Gastroesophageal sphincter (tissue), 4 donors: Measurements from ENCODE around the gene HELZ. TPM values are rescaled to one million over a fixed set of nuclear protein-coding genes. Genes with fewer than 3 reads are reported as not detected.
"Not testable (repeated sequence)": the region's sequence is repeated elsewhere in the genome, so short reads cannot be mapped to it uniquely, and the experiment has no call there.

Experiments
- ATAC-seq: fragments of 150-250 bp; one replicate; pipeline ENCODE4 v1.9.1; 2016; ENCODE audit warnings: mild to moderate bottlenecking, moderate library complexity
- H3K27ac ChIP-seq, 4 donors: fragments of 200-600 bp; sonication (generic) in 3 of 4; 1 replicate in 3 of 4; 2 replicates in 1 of 4; pipeline ENCODE4 v1.5.1; 2016 to 2019
- H3K27me3 ChIP-seq: fragments of 200-600 bp; sonication (generic); one replicate; pipeline ENCODE4 v1.5.1; 2019
- H3K36me3 ChIP-seq, 2 donors: fragments of 200-600 bp; sonication (generic); one replicate each; pipeline ENCODE4 v1.5.1; 2019; ENCODE audit warnings: control low read depth in 1 of 2
- H3K4me1 ChIP-seq, 3 donors: fragments of 200-600 bp; sonication (generic); 1 replicate in 2 of 3; 2 replicates in 1 of 3; pipeline ENCODE4 v1.5.1; 2016 to 2019; ENCODE audit warnings: control low read depth in 2 of 3
- H3K4me3 ChIP-seq, 2 donors: fragments of 200-600 bp; sonication (generic); one replicate each; pipeline ENCODE4 v1.5.1; 2019; ENCODE audit warnings: mild to moderate bottlenecking in 1 of 2, moderate library complexity in 1 of 2
- H3K9me3 ChIP-seq, 3 donors: fragments of 200-600 bp; sonication (generic); one replicate each; pipeline ENCODE4 v1.5.1; 2017 to 2019; ENCODE audit warnings: control low read depth in 2 of 3
- EP300 ChIP-seq: sonication (generic); formaldehyde crosslinking; IDR thresholded peaks from one replicate; pipeline ENCODE4 v1.6.1; 2017; ENCODE audit warnings: antibody characterized with exemption, mild to moderate bottlenecking
- POLR2A ChIP-seq, 2 donors: fragments of 450-650 bp; IDR thresholded peaks; one replicate each; pipeline ENCODE4 v1.6.1; 2017; ENCODE audit warnings: antibody characterized with exemption in 2 of 2, mild to moderate bottlenecking in 2 of 2, moderate library complexity in 1 of 2
- POLR2AphosphoS5 ChIP-seq: sonication (generic); formaldehyde crosslinking; IDR thresholded peaks from one replicate; pipeline ENCODE4 v1.6.1; 2017; ENCODE audit warnings: antibody characterized with exemption
- WGBS, 2 donors: methylation state at CpG; one replicate each; pipeline ENCODE4 v1.1.5; 2018; ENCODE audit warnings: low coverage in 1 of 2; 5-methylcytosine and 5-hydroxymethylcytosine counted together
- total RNA-seq, 4 donors: library from RNA; depleted of rRNA; stranded (reverse); fragments of >200 nt; gene quantifications; one replicate each; pipeline ENCODE4 v1.1.0, GENCODE V29; 2016
- TF ChIP-seq, protein P1 (sequence below), 4 experiments: fragments of 200-600 bp in 2 of 4; fragments of 450-650 bp in 2 of 4; sonication (generic) in 1 of 4; IDR thresholded peaks; one replicate each; pipeline ENCODE4 v1.5.1; 2017 to 2019; ENCODE audit warnings: antibody characterized with exemption in 4 of 4, mild to moderate bottlenecking in 2 of 4, moderate library complexity in 2 of 4

Gene HELZ
- total RNA-seq, 4 donors from 2014 or later = 43.7 to 70.2 (median 58.3) TPM

DNA sequence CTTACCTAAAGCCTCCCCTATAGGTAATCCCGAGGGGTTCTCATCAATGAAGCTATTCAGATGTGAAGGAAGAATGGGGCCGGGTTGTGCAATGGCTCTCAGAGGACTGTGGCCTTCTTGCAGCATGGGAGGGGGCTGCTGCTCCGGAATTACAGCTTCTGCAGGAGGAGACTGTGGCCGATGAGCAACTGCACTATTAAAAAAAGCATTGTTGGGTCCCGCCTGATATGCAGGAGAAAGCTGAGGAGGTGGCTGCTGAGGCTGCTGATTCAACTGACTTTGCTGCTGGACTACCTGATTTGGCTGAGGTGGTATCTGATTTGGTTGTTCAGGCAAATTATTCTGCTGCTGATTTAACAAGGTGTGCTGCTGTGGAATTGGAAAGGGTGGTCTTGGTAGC is 135.9 kb downstream of the HELZ start:
- no peaks in the 10 kb centered on the region for H3K27me3 ChIP-seq
- WGBS, 2 donors = 65 to 100% methylated on average over 1 to 5 of the region's 5 CpGs
- peaks cover 5 to 93% of the 10 kb centered on the region in 2 donors for H3K36me3 ChIP-seq
- H3K4me1 ChIP-seq = no peaks in the 10 kb centered on the region
- TF ChIP-seq POLR2AphosphoS5 = no peak
- TF ChIP-seq, protein P1, sequence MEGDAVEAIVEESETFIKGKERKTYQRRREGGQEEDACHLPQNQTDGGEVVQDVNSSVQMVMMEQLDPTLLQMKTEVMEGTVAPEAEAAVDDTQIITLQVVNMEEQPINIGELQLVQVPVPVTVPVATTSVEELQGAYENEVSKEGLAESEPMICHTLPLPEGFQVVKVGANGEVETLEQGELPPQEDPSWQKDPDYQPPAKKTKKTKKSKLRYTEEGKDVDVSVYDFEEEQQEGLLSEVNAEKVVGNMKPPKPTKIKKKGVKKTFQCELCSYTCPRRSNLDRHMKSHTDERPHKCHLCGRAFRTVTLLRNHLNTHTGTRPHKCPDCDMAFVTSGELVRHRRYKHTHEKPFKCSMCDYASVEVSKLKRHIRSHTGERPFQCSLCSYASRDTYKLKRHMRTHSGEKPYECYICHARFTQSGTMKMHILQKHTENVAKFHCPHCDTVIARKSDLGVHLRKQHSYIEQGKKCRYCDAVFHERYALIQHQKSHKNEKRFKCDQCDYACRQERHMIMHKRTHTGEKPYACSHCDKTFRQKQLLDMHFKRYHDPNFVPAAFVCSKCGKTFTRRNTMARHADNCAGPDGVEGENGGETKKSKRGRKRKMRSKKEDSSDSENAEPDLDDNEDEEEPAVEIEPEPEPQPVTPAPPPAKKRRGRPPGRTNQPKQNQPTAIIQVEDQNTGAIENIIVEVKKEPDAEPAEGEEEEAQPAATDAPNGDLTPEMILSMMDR (IDR thresholded peaks at IDR 0.05) = no peak
- H3K4me3 ChIP-seq = no peak overlapping the region
- no peak for ATAC-seq
- no peak overlapping the region for H3K27ac ChIP-seq
- H3K9me3 ChIP-seq = no peaks in the 10 kb centered on the region

DNA sequence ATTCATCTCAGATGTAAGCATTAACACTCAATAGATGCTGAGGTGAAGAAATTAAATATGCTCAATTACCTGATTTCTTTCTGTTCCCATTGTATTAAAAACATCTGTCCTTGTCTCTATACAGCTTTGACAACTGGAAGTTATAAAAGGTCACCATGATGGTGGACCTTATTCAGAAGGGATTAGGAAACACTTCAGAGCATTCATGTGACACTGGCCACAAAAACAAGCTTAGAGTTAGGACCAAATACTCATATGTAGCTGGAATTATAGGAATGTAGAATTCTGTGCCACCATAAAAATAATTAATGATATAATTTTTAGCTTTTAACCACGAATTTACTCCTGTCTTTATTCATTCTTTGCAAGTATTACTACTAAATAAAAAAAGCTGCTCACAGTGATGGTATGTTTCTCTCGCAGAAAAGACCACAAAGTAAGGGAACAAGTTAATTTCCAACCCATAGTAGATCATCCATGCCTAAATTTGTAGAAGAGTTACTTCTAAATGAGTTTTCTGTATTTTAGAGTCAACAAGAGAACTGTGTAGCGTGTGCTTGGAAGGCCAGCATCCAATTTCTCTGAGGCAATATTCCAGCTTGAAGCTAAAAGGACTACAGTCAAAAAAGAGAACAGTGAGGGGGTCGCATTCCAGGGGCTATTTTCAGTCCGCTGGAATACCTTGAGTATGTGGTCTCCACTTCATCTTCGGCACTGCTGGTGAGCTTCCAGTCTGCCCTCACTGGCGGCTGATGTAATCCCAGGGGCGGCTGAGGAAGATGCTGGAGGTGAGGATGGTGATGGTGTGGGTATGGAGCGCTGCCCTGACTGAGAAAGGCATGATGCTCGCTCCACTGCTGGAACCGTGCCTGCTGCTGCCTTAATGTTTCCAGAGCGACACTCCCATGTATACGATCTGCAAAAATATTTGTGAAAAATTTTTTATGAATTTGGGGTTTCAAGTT is 136.9 kb downstream of the HELZ start:
- Histone ChIP-seq H3K4me3 (no peak overlapping the region), H3K27ac (no peak overlapping the region), H3K36me3 (peaks cover 5 to 83% of the 10 kb centered on the region in 2 donors), H3K4me1 (no peaks in the 10 kb centered on the region), H3K27me3 (no peaks in the 10 kb centered on the region), H3K9me3 (no peaks in the 10 kb centered on the region)
- 74 to 82% methylated on average over 5 to 13 of the region's 13 CpGs for WGBS, 2 donors
- no peak for ATAC-seq
- TF ChIP-seq POLR2A (IDR thresholded peaks at IDR 0.05) (no peak), EP300 (no peak), POLR2AphosphoS5 (no peak)
- TF ChIP-seq, protein P1 (IDR thresholded peaks at IDR 0.05) = no peak

DNA sequence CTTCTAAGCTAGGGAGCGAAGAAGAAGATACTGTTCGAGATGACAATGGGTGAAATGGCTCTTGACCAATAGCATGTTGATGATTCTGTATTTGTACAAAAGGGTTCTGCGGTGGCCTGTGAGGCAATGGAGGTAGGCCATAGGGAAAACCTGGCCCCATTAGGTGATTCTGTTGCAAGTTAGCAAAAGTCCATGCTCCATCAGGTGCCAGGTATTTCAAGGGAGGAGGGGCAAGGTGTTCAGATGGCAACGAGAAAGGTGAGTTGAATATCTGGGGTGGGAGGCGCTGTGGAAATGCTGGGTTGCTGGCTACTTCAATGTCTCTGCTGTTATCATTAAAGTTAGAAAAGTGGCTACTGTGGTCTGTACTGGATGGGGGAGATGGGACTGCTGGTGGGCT is 137.8 kb downstream of the HELZ start:
- no peaks in the 10 kb centered on the region for H3K27me3 ChIP-seq
- no peak for TF ChIP-seq POLR2A (IDR thresholded peaks at IDR 0.05)
- TF ChIP-seq, protein P1 (IDR thresholded peaks at IDR 0.05) = no peak
- TF ChIP-seq EP300 = no peak
- no peak for TF ChIP-seq POLR2AphosphoS5
- ATAC-seq = no peak
- no peaks in the 10 kb centered on the region for H3K9me3 ChIP-seq
- H3K4me3 ChIP-seq = no peak overlapping the region
- no peak overlapping the region for H3K27ac ChIP-seq
- H3K36me3 ChIP-seq = peaks cover 5 to 73% of the 10 kb centered on the region in 2 donors
- no peaks in the 10 kb centered on the region for H3K4me1 ChIP-seq
- WGBS, 2 donors = 96 to 97% methylated on average over 5 of the region's 5 CpGs

DNA sequence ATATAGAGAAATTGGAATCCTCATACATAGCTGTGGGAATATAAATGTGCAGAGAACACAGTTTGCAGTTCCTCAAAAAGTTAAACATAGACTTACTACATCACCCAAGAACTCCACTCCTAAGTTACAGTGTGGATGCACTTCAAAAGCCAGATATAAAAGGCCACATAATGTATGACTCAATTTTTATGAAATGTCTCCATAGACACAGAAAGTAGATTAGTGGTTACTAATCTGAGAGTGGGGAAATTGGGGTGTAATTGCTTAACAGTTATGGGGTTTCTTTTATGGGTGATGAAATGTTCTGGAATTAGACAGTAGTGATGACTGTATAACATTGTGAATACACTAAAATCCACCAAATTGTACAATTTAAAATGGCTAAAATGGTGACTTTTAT is 139.8 kb downstream of the HELZ start:
- no peaks in the 10 kb centered on the region for H3K9me3 ChIP-seq
- TF ChIP-seq POLR2AphosphoS5 (no peak), EP300 (no peak), POLR2A (IDR thresholded peaks at IDR 0.05) (no peak)
- TF ChIP-seq, protein P1 (IDR thresholded peaks at IDR 0.05) = no peak
- peaks cover 0 to 6% (median 0%) of the 10 kb centered on the region in 3 donors for H3K4me1 ChIP-seq
- H3K27me3 ChIP-seq = no peaks in the 10 kb centered on the region
- H3K4me3 ChIP-seq = no peak overlapping the region
- no peak for ATAC-seq
- peaks cover 5 to 54% of the 10 kb centered on the region in 2 donors for H3K36me3 ChIP-seq
- no peak overlapping the region for H3K27ac ChIP-seq

DNA sequence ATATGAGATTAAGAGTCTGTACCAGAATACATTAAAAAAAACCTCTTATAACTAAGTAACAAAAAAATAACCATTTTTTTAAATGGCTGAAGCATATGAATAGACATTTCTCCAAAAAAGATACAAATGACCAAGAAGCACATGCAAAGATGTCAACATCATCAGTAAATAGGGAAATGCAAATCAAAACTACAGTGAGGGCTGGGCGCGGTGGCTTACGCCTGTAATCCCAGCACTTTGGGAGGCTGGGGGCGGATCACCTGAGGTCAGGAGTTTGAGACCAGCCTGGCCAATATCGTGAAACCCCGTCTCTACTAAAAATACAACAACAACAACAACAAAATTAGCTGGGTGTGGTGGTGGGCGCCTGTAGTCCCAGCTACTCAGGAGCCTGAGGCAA is 140.4 kb downstream of the HELZ start:
- 90 to 96% methylated on average over 2 to 6 of the region's 7 CpGs for WGBS, 2 donors
- not testable (repeated sequence) for H3K4me3 ChIP-seq, ATAC-seq, H3K27ac ChIP-seq, H3K4me1 ChIP-seq, H3K27me3 ChIP-seq, H3K9me3 ChIP-seq
- H3K36me3 ChIP-seq = peaks cover 5 to 48% of the 10 kb centered on the region in 2 donors
